DMS114 treated with DMSO at 0.1 percent for 48 hours (cell line): Measurements from ENCODE around the gene BSND.
A peak's percentile ranks its signal among the peaks of the same experiment; 100 is the strongest.

Experiments
- DNase-seq: peaks from one replicate; lab custom pipeline; 2025; ENCODE audit not compliant: unreplicated experiment; lab: John Stamatoyannopoulos, UW

The BSND gene

DNA sequence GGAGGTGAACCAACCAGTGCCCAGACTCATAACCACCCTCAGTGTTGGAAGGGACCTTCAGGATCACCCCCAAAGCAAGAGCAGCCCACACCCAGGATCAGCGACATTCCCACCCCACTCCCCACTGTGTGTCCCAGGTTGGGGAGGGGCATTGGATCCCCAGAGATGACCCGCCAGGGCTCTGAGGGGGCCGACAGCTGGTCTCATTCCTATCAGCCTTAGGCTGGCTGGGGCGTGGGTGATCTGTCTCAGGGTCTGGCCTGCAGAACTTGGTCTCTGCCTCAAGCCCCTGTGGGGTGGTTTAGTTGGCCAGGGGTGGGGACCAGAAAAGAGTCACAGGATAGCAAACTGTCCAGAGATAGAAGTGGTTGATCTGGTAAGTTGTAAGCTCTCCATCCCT lies 7.8 kb upstream of the BSND start:
- no peak for DNase-seq

- DNase-seq: no peak
Measured at GRCh38 chr1:54991939-54992338, 6.8 kb upstream of the BSND start.

GRCh38 chr1:54993140-54993539 lies 5.6 kb upstream of the BSND start:
- no peak for DNase-seq

DNA sequence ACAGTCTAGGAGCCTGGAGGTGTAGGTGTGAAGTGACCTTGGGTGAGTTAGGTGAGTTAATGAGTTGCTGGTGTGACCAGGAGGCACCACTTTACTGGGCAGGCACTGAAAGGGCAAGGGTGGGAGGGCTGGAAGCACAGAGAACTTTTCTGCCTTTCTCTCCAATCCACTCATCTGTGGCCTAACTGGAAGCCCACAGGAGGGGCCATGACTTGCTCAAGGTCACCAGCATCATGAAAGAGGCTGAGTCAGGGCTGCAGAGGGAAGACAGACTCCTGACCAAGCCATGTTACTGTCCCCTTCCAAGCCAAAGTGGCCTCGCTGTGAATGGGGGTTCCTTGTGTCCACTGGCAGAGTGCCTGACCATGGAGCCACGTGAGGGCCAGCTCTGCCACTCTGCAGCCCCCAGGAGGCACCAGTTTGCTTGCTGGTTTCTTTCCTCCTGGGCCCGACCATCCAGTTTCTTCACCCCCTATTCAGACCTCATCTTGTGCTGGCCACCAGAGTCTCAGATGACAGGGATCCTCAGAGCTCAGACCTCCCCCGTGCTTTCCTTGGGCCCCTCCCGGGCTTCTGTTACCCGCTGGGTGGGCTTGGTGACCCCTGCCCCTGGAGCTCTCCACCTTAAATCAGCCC lies 4.3 kb upstream of the BSND start:
- no peak for DNase-seq

DNA sequence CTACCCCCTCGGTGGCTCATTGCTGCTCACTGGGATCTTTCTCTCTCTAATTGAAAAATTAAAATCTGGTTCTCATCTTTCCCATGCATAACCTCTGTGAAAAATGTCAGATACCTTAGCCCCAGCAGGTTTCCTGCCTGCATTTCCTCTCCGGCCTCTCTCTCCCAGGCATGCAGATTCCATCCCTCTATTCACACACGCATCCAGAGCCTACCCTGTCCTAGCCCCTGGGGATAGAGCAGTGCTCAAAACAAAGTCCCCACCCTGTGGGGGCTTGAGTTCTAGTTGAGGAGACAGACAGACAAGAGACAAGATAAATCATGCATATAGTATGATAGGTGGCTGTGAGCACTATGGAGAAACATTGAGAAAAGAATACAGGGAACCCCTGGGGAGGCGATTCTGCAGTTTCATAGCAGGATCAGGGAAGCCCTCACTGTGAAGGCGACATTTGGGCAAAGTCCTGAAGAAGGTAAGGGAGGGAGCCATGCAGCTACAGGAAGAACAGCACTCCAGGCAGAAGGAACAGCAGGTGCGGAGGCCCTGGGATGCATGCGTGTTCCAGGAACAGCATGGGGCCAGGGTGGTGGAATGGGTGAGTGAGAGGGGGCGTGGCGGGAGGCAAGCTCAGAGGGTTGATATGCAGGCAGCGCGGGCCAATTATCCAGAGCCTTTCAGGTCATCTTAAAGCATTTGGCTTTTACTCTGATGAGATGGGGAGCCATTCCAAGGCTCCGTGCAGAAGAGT lies 3.5 kb upstream of the BSND start:
- DNase-seq: no peak

DNA sequence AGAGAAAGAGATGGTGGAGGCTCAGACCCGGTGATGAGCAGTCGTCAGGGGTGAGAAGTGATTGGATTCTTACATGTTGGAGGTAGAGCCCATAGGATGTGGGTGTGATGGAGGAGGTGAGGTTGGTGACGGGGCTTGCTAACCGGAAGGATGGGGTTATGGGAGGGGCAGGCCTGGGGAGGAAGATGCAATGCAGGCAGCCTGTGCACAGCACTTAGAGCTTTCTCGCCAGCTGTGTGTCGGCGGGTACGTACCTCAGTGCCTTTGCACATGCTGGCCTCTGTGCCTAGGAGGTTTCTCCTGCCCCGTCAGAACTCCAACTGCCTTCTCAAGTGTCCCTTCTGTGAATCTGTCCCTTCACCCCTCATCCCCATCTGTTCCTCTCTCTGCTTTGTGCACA lies 2.9 kb upstream of the BSND start:
- no peak for DNase-seq

- DNase-seq: peak; percentile 10
Measured at GRCh38 chr1:54996359-54996868, 2.3 kb upstream of the BSND start.

DNA sequence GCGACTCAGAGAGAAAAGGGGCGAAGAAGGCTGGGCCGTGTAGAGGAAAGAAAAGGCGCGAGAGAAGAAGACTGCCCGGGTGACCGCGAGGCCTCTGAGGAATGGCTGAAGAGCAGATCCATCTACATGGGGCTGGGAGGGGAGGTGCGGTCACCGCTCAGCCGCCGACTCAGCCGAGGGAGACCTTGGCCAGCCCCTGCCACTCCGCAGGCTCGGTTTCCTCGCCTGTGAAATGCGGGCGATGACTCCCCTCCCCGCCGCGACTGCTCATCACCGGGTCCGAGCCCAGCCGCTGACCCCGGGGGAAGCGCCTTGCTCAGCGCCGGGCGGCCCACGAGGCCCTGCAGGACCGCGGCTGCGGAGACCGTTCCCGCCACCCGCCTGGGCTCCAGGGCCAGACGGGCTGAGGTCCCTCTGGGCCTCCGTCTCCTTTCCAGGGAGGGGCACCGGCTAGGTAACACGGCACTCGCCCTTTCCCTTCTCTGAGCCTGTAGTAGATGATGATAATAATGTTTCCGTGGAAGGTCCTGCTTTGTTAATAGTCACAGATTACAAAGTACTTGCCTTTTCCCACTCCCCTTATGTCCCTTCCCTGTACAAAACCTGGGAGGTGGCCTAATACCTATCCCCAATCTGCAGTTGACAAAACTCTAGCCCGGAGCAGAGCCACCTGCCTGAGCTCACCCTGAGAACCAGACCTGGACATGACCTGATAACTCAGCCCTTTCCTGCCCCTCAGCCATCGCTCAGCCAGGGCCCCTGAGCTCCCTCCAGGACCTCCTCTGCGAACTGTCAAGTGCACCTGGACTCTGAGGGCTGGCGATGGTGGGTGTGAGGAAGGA lies 1.6 kb upstream of the BSND start:
- no peak for DNase-seq

DNA sequence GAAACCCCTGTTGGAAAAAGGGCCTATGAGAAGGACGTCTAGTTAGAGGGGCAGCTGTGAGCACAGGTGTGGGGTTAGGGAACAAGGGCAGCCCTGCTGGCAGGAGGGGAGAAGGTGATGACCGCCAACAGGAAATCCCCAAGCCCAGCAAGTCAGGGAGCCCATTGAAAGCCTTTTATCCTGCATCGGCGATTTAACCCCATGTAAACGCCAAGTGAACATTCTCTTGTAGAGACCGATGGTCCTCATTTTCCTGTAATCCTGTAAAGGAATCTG lies 1.1 kb upstream of the BSND start:
- DNase-seq: no peak

GRCh38 chr1:54998100-54998499 lies 633 bp upstream of the BSND start:
- DNase-seq: no peak

- no peak for DNase-seq
Measured at GRCh38 chr1:55000110-55001085, 1.7 kb downstream of the BSND start.

DNA sequence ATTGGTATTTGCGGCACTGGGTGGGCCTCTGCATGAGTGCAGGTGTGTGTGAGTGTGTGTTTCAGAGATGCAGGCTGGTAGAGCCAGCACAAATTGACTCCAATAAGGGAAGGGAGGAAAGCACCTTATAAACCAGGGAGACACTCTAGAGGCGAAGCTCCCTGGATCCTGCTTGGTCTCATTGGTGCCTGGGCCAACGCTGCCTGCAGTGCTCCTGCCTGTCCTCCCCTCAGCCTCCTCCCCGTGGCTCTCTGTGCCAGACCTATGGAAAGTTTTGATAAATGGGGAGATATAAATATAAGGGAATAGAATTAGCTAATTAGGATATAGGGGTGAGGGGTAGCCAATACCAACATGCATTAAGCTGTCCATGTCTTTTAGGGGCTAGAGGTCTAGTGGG lies 2.6 kb downstream of the BSND start:
- DNase-seq: no peak

DNA sequence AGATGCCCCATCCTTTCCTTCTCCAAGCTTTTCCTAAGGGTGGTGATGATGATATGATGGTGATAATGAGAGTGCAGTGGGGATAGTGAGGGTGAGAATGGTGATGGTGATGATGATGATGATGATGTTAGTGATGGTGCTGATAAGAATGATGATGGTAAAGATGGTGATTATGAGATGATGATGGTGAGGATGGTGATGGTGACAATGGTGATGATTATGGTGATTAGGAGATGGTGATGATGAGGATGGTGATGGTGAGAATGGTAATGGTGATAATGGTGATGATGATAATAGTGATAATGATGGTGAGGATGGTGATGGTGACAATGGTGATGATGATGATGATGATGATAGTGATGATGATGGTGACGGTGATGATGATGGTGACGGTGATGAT lies 4.0 kb downstream of the BSND start:
- no peak for DNase-seq

- DNase-seq: no peak
Measured at GRCh38 chr1:55005351-55006140, 6.8 kb downstream of the BSND start.

GRCh38 chr1:55006931-55007330 lies 8.2 kb downstream of the BSND start:
- DNase-seq: no peak

GRCh38 chr1:55007625-55008024 lies 8.9 kb downstream of the BSND start:
- DNase-seq: no peak

- no peak for DNase-seq
Measured at GRCh38 chr1:55010194-55010886, 11.6 kb downstream of the BSND start.

DNA sequence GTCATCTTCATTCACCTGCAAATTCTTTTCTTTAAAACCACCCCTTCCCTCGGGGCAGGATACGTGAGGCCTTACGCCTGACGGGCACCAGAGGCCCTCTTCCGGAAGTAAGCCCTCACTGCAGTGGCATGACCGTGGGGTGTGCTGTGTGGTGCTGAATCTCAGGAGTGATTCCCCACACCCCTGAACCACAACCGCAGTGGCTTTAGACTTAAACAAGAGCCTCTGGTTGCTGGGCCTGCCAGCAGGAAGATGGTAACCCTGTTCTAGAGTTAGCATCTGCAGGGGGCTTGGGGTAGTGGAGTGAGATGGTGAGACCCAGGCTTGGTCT lies 12.1 kb downstream of the BSND start:
- DNase-seq: no peak

DNA sequence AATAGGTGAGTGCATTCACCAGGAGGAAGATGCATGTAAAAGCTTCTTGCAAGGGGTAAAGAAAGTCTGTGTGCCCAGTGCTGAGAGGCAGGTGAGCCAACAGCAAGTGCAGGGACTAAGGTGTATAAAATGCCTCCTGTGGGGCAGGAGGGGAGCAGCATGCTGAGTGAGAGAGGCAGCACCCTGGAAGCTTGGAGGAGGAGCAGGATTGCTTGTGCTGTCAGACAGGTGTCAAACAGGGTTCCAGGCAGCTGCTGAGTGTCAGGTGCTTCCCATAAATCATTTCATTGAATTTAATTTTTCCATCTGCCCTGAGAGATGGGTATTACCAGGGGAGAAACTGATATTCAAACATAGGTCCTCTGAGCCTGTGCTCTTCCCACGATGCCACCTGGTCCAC lies 13.9 kb downstream of the BSND start:
- DNase-seq: no peak

- no peak for DNase-seq
Measured at GRCh38 chr1:55015123-55015522, 16.4 kb downstream of the BSND start.
